Measurements from ENCODE around the gene CC2D2B. TPM values are rescaled to one million over a fixed set of nuclear protein-coding genes. Genes with fewer than 3 reads are reported as not detected.

The CC2D2B gene
- total and polyA plus RNA-seq, 2 of the 8 experiments (the other 6 are each of a cell fraction or from before 2014, with no cell fraction given): 0.09 to 0.71 TPM

DNA sequence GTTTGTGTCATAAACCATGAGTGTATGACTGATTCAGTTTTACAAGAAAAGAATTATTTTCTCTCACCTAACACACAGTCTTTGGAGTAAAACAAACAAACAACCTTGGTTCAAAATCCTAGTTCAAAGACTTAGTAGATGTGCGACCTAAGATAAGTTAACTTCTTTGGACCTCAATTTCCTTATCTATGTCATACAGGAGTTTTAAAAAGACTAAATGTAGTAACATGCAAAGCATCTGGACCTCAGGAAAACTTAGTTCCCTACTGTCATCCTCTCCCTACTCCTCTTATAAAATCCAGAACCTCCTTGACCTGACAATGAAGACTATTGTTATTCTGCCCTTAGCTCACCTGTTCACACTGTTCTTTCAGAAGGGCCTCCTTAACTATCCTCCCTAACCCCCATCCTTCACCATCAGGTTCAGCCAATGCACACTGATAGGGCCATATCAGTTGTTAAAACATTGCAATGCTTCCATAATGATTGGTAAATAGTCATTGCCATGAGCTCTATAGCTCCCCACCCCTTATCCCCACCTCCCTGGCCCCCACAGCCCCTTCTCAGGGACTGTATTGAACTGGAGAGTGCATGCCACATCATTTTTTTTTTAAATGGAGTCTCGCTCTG, 106.8 kb downstream of the CC2D2B start:
- no peak overlapping the region for H2BK15ac ChIP-seq (ENCODE audit: low read length)
- H2BK120ac ChIP-seq (replicated peaks; ENCODE audit: low read depth, low read length): no peak overlapping the region
- no peak for DNase-seq (ENCODE audit: low read depth in 1 of 2, low spot score in 2 of 2)
- H3K27me3 ChIP-seq (replicated peaks in 1 of 4; ENCODE audit: control insufficient read depth in 3 of 4, extremely low read depth in 1 of 4, insufficient read depth in 3 of 4, low read length in 3 of 4): no peaks in the 10 kb centered on the region
- no peak overlapping the region for H4K91ac ChIP-seq (replicated peaks; ENCODE audit: insufficient read length, low read length)
- no peak overlapping the region for H3K56ac ChIP-seq (replicated peaks; ENCODE audit: insufficient read length, low read depth, low read length)
- H2BK12ac ChIP-seq (ENCODE audit: low read depth, low read length): no peak overlapping the region
- H3K79me2 ChIP-seq (ENCODE audit: control insufficient read depth in 1 of 2, insufficient read depth in 2 of 2, low read length in 2 of 2): no peaks in the 10 kb centered on the region
- H3K4me1 ChIP-seq (replicated peaks in 1 of 4; ENCODE audit: control insufficient read depth in 3 of 4, insufficient read depth in 4 of 4, low read length in 3 of 4): no peaks in the 10 kb centered on the region
- H2AK5ac ChIP-seq (ENCODE audit: low read depth, low read length): no peak overlapping the region
- no peak overlapping the region for H2AFZ ChIP-seq (ENCODE audit: low read length)
- POLR2A ChIA-PET (ENCODE audit: partially characterized antibody): interaction anchor here (0.7 kb wide), 1 partner anchor 49 kb away, joined by 3 read pairs; no protein-coding TSS in a partner anchor
- no peak for TF ChIP-seq BCL11A (IDR thresholded peaks at IDR 0.05; ENCODE audit: low read depth in 2 of 2, low read length in 2 of 2)
- TF ChIP-seq, protein P1, sequence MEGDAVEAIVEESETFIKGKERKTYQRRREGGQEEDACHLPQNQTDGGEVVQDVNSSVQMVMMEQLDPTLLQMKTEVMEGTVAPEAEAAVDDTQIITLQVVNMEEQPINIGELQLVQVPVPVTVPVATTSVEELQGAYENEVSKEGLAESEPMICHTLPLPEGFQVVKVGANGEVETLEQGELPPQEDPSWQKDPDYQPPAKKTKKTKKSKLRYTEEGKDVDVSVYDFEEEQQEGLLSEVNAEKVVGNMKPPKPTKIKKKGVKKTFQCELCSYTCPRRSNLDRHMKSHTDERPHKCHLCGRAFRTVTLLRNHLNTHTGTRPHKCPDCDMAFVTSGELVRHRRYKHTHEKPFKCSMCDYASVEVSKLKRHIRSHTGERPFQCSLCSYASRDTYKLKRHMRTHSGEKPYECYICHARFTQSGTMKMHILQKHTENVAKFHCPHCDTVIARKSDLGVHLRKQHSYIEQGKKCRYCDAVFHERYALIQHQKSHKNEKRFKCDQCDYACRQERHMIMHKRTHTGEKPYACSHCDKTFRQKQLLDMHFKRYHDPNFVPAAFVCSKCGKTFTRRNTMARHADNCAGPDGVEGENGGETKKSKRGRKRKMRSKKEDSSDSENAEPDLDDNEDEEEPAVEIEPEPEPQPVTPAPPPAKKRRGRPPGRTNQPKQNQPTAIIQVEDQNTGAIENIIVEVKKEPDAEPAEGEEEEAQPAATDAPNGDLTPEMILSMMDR (IDR thresholded peaks at IDR 0.05; ENCODE audit: control extremely low read depth in 1 of 3, insufficient read depth in 1 of 3, low read depth in 1 of 3, low read length in 3 of 3): no peak
- TF ChIP-seq GABPA (IDR thresholded peaks at IDR 0.05; ENCODE audit: borderline replicate concordance, insufficient read depth, low read length): no peak
- no peak for TF ChIP-seq MAFK (IDR thresholded peaks at IDR 0.05; ENCODE audit: low read depth, low read length)
- TF ChIP-seq EP300 (IDR thresholded peaks at IDR 0.05; ENCODE audit: borderline replicate concordance in 1 of 2, low read depth in 2 of 2, low read length in 2 of 2): no peak
- TF ChIP-seq BRCA1 (IDR thresholded peaks at IDR 0.05; ENCODE audit: low read depth, low read length): no peak
- no peak for TF ChIP-seq TEAD4 (IDR thresholded peaks at IDR 0.05; ENCODE audit: low read depth, low read length)
- no peak for TF ChIP-seq CEBPB (IDR thresholded peaks at IDR 0.05; ENCODE audit: low read depth, low read length)
- no peak overlapping the region for H3K14ac ChIP-seq (ENCODE audit: insufficient read length)
- H3K9ac ChIP-seq (replicated peaks in 1 of 4; ENCODE audit: extremely low read depth in 1 of 4, low read depth in 3 of 4, low read length in 3 of 4): no peak overlapping the region
- no peaks in the 10 kb centered on the region for H3K9me3 ChIP-seq (ENCODE audit: insufficient read depth in 2 of 2, low read depth in 1 of 2, low read length in 1 of 2)
- WGBS, 2 experiments (ENCODE audit: extremely low coverage in 1 of 2, insufficient coverage in 1 of 2, insufficient read length in 1 of 2, insufficient replicate concordance in 2 of 2, low coverage in 1 of 2, low lambda C conversion rate in 2 of 2, missing lambda C conversion rate in 1 of 2): 94% methylated on average over 1 of the region's 2 CpGs; no CpG with 5 or more reads in 1 of the 2 experiments
- H2BK5ac ChIP-seq (ENCODE audit: low read depth, low read length): no peak overlapping the region
- no peak overlapping the region for H3K27ac ChIP-seq (ENCODE audit: low read depth, low read length)
- peaks cover 3% of the 10 kb centered on the region; the same call in 1 of the 2 replicates for H3K23me2 ChIP-seq (ENCODE audit: low read depth, low read length)
- H3K4me3 ChIP-seq (ENCODE audit: extremely low read depth in 1 of 4, insufficient read depth in 2 of 4, low read depth in 3 of 4, low read length in 4 of 4): no peak overlapping the region
- H3K23ac ChIP-seq (ENCODE audit: insufficient read length): no peak overlapping the region
- CTCF ChIA-PET (ENCODE audit: partially characterized antibody): interaction anchor here (0.6 to 4.3 kb wide), 7 partner anchors 10 to 320 kb away, joined by 3 to 22 read pairs (median 5); partner anchors contain the start of gene ZNF518A
- H3K79me1 ChIP-seq (ENCODE audit: low read depth, low read length): no peaks in the 10 kb centered on the region
- no peak overlapping the region for H3K18ac ChIP-seq (ENCODE audit: extremely low read depth, low read length)
- H4K8ac ChIP-seq (ENCODE audit: extremely low read depth, insufficient read depth, low read length): no peak overlapping the region
- H3K36me3 ChIP-seq (ENCODE audit: control insufficient read depth in 2 of 4, insufficient read depth in 4 of 4, low read length in 3 of 4): no peaks in the 10 kb centered on the region
- no peak overlapping the region for H3K4ac ChIP-seq (replicated peaks; ENCODE audit: insufficient read length, low read depth, low read length)
- no peak overlapping the region for H2BK20ac ChIP-seq (ENCODE audit: low read length)
- no peaks in the 10 kb centered on the region for H4K20me1 ChIP-seq (replicated peaks in 1 of 2; ENCODE audit: control insufficient read depth in 1 of 2, insufficient read depth in 2 of 2, low read length in 2 of 2)
- no peak overlapping the region for H3K4me2 ChIP-seq (ENCODE audit: insufficient read depth in 1 of 2, low read depth in 2 of 2, low read length in 2 of 2)
- H4K5ac ChIP-seq (ENCODE audit: insufficient read length, low read depth, low read length): no peak overlapping the region
- no peak for FAIRE-seq

Data from H1 (cell line).